ENCODE results near the gene CRTC3. TPM values are rescaled to one million over a fixed set of nuclear protein-coding genes. Genes with fewer than 3 reads are reported as not detected.

The CRTC3 gene
- total RNA-seq, 2 experiments from 2014 or later = 5.6 to 14.7 TPM

GRCh38 chr15:90529011-90529370 is 732 bp upstream of the CRTC3 start:
- Histone ChIP-seq H3K27ac (ENCODE audit: low read depth, low read length, poor library complexity, severe bottlenecking) (no peak overlapping the region), H2AFZ (ENCODE audit: low read length) (peak overlapping the region; percentile 24; the same call in 1 of the 2 replicates), H3K4me1 (ENCODE audit: insufficient read depth, low read length, poor library complexity, severe bottlenecking) (peaks cover 6% of the 10 kb centered on the region), H3K4me3 (ENCODE audit: low read depth, low read length, poor library complexity, severe bottlenecking) (no peak overlapping the region), H3K4me2 (ENCODE audit: low read length) (peak overlapping the region; percentile 79; the same call in 1 of the 2 replicates), H3K36me3 (ENCODE audit: insufficient read depth, low read length) (no peaks in the 10 kb centered on the region), H4K20me1 (ENCODE audit: insufficient read depth, low read length) (no peaks in the 10 kb centered on the region), H3K9me2 (ENCODE audit: insufficient read depth, low read length) (no peaks in the 10 kb centered on the region), H3K9me3 (ENCODE audit: low read length) (no peaks in the 10 kb centered on the region), H3K79me2 (ENCODE audit: insufficient read depth, low read depth, low read length) (no peaks in the 10 kb centered on the region)
- BruUV-seq (replicated peaks) = no TSS peak
- POLR2A ChIA-PET = no interaction called here
- DNase-seq (ENCODE audit: low spot score) = no peak
- intact Hi-C loops (cut with micrococcal nuclease; ENCODE audit: unreplicated experiment) = no loop called here
- TF ChIP-seq CTCF (conservative IDR thresholded peaks at IDR 0.05; ENCODE audit: low read length) (no peak), EZH2phosphoT487 (IDR thresholded peaks at IDR 0.05; ENCODE audit: borderline replicate concordance, low read depth, low read length) (no peak)
- CTCF ChIA-PET (ENCODE audit: unreplicated experiment) = no interaction called here

DNA sequence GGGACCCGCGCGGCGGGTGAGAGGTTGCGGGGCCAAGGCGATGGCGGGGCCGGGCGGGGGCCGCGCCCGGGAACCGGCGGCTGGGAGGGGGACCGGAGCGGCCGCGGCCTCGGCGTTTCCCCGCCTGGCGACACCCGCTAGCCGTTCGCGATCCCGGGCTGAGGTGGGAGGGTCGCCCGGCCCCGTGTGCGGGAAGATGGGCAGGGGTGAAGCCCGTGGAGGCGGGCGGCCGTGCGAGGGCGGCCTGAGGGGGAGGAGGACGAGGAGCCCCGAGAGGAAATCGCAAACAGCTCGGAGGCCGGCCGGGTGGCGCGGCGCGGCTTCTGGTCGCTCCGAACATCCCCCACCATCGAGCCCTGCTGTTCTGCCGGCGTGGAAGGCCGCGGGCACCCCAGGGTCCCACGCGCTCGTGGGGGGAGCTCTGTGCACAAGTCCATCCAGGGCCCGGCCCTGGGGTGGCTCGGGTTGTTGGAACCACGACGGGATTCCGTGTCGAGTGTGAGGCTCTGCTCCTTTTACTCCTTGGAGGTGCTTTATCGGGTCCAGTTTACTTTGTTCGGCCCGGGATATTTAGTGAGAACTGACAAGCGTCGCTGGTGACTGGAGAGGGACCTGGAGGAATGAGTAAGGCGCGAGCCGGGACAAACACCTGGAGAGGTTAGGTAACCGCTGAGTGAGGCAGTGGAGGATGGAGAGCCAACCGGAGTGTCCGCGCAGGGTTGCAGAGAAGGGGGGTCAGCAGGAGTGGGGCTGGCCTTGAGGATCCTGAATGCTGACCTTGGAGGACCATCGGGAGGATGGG is 728 bp downstream of the CRTC3 start:
- peaks cover 6% of the 10 kb centered on the region for H3K4me1 ChIP-seq (ENCODE audit: insufficient read depth, low read length, poor library complexity, severe bottlenecking)
- TF ChIP-seq CTCF (conservative IDR thresholded peaks at IDR 0.05; ENCODE audit: low read length) (no peak), EZH2phosphoT487 (IDR thresholded peaks at IDR 0.05; ENCODE audit: borderline replicate concordance, low read depth, low read length) (0 out of 2 replicates have a peak, but pooled peaks have one; percentile 73)
- intact Hi-C loops (cut with micrococcal nuclease; ENCODE audit: unreplicated experiment) = loop anchor here (5.0 kb wide), 1 partner anchor 67 kb away; no protein-coding TSS in a partner anchor
- H3K79me2 ChIP-seq (ENCODE audit: insufficient read depth, low read depth, low read length) = no peaks in the 10 kb centered on the region
- peak overlapping the region; percentile 79 for H3K4me2 ChIP-seq (ENCODE audit: low read length)
- no peaks in the 10 kb centered on the region for H3K9me3 ChIP-seq (ENCODE audit: low read length)
- peak overlapping the region; percentile 68 for H3K4me3 ChIP-seq (ENCODE audit: low read depth, low read length, poor library complexity, severe bottlenecking)
- CTCF ChIA-PET (ENCODE audit: unreplicated experiment) = interaction anchor here (1.7 kb wide), 1 partner anchor 11 kb away, joined by 5 read pairs; no protein-coding TSS in a partner anchor
- peak overlapping the region; percentile 17; the same call in 1 of the 2 replicates for H2AFZ ChIP-seq (ENCODE audit: low read length)
- POLR2A ChIA-PET = interaction anchor here (1.5 kb wide), 1 partner anchor 10 kb away, joined by 3 read pairs; no protein-coding TSS in a partner anchor
- peak; percentile 39 for DNase-seq (ENCODE audit: low spot score)
- no TSS peak for BruUV-seq (replicated peaks)
- H3K27ac ChIP-seq (ENCODE audit: low read depth, low read length, poor library complexity, severe bottlenecking) = no peak overlapping the region
- no peaks in the 10 kb centered on the region for H3K36me3 ChIP-seq (ENCODE audit: insufficient read depth, low read length)
- H3K9me2 ChIP-seq (ENCODE audit: insufficient read depth, low read length) = no peaks in the 10 kb centered on the region
- no peaks in the 10 kb centered on the region for H4K20me1 ChIP-seq (ENCODE audit: insufficient read depth, low read length)

- H3K36me3 ChIP-seq (ENCODE audit: insufficient read depth, low read length) = no peaks in the 10 kb centered on the region
- BruUV-seq (replicated peaks) = no TSS peak
- H3K9me2 ChIP-seq (ENCODE audit: insufficient read depth, low read length) = no peaks in the 10 kb centered on the region
- DNase-seq (ENCODE audit: low spot score) = no peak
- no peak overlapping the region for H2AFZ ChIP-seq (ENCODE audit: low read length)
- intact Hi-C loops (cut with micrococcal nuclease; ENCODE audit: unreplicated experiment) = loop anchor here (5.0 kb wide), 1 partner anchor 66 kb away; no protein-coding TSS in a partner anchor
- ChIA-PET CTCF (ENCODE audit: unreplicated experiment) (interaction anchor here (1.7 kb wide), 1 partner anchor 12 kb away, joined by 5 read pairs; no protein-coding TSS in a partner anchor), POLR2A (interaction anchor here (0.5 to 1.5 kb wide), 4 partner anchors 9 to 371 kb away, joined by 3 to 4 read pairs (median 3); no protein-coding TSS in a partner anchor)
- H3K9me3 ChIP-seq (ENCODE audit: low read length) = no peaks in the 10 kb centered on the region
- no peaks in the 10 kb centered on the region for H3K79me2 ChIP-seq (ENCODE audit: insufficient read depth, low read depth, low read length)
- peaks cover 6% of the 10 kb centered on the region for H3K4me1 ChIP-seq (ENCODE audit: insufficient read depth, low read length, poor library complexity, severe bottlenecking)
- no peaks in the 10 kb centered on the region for H4K20me1 ChIP-seq (ENCODE audit: insufficient read depth, low read length)
- H3K27ac ChIP-seq (ENCODE audit: low read depth, low read length, poor library complexity, severe bottlenecking) = no peak overlapping the region
- H3K4me3 ChIP-seq (ENCODE audit: low read depth, low read length, poor library complexity, severe bottlenecking) = peak overlapping the region; percentile 68
- TF ChIP-seq CTCF (conservative IDR thresholded peaks at IDR 0.05; ENCODE audit: low read length) (no peak), EZH2phosphoT487 (IDR thresholded peaks at IDR 0.05; ENCODE audit: borderline replicate concordance, low read depth, low read length) (no peak)
- H3K4me2 ChIP-seq (ENCODE audit: low read length) = peak overlapping the region; percentile 79; the same call in 1 of the 2 replicates
These were observed 1.4 kb downstream of the CRTC3 start for GRCh38 chr15:90531147-90531546.

Data from OCI-LY7 (cell line).